ENCODE results near the gene SCGB1C1. TPM values are rescaled to one million over a fixed set of nuclear protein-coding genes. Genes with fewer than 3 reads are reported as not detected.
A peak's percentile ranks its signal among the peaks of the same experiment; 100 is the strongest.

The SCGB1C1 gene
- total and polyA plus RNA-seq, 2 of the 8 experiments (the other 6 are each of a cell fraction or from before 2014, with no cell fraction given), result not detected

DNA sequence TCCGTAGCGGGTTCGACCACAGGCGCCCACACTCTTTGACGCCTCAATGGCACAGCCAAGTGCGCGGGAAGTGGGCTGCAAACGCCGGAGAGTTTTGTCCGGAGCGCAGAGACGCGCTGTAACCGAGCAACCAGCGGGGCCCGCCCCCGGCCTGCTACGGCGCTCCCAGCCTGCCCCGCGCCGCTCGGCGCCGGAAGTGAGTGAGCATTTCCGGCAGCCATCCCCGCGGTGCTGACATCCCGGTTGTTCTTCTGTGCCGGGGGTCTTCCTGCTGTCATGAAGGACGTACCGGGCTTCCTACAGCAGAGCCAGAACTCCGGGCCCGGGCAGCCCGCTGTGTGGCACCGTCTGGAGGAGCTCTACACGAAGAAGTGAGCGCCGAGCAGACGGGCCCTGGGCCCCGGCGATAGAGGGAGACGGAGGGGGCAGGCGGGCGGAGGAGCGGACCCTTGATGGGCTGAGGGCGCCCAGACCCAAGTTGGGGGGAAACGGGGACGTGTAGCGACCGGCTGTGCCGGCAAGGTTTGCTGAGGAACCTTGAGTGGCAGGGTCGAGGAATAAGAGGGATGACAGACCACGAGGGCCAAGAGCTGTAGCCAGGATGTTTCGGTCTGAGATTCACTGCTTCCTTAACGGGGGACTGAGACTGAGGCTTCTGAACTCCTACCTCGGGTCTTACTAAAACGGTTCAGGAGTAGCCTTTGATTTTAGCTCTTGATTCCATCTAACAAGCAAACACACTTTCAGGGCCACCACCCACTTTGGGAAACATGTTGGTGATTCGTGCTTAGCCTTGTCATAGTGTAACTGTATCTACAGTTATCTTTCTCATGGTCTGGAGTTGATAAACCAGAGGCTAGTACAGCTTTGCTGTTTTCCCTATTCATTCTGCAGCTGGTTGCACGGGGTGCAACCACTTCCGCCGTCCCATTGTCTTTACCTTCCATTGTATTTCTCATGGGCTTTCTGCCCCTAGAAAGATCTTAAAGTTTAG, 44.2 kb downstream of the SCGB1C1 start, which contains the start of gene PSMD13 (continued):
- TF ChIP-seq, protein P1, sequence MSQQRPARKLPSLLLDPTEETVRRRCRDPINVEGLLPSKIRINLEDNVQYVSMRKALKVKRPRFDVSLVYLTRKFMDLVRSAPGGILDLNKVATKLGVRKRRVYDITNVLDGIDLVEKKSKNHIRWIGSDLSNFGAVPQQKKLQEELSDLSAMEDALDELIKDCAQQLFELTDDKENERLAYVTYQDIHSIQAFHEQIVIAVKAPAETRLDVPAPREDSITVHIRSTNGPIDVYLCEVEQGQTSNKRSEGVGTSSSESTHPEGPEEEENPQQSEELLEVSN (IDR thresholded peaks at IDR 0.05), result no peak
- TF ChIP-seq SRF (IDR thresholded peaks at IDR 0.05; ENCODE audit: low read depth, low read length) (no peak), BACH1 (IDR thresholded peaks at IDR 0.05; ENCODE audit: low read length) (no peak), GABPA (IDR thresholded peaks at IDR 0.05; ENCODE audit: borderline replicate concordance, insufficient read depth, low read length) (peak; percentile 91), TEAD4 (IDR thresholded peaks at IDR 0.05; ENCODE audit: low read depth, low read length) (no peak), CTBP2 (IDR thresholded peaks at IDR 0.05; ENCODE audit: borderline replicate concordance, insufficient read depth, insufficient read length, low read length) (no peak), CBX5 (IDR thresholded peaks at IDR 0.05; ENCODE audit: low read depth, low read length) (no peak), POLR2A (IDR thresholded peaks at IDR 0.05; ENCODE audit: control extremely low read depth in 1 of 2, low read depth in 2 of 2, low read length in 2 of 2) (peak in 1 of 2 experiments; percentile 18; a peak in 1 of 3 replicates), NRF1 (IDR thresholded peaks at IDR 0.05; ENCODE audit: low read depth, low read length) (no peak)

Measured in H1 (cell line).